Body of pancreas (tissue), 4 donors: Measurements from ENCODE around the gene ACTL8.

Experiments
- POLR2A ChIP-seq, 3 donors: fragments of 450-650 bp; IDR thresholded peaks; one replicate each; pipeline ENCODE4 v1.6.1; 2016; ENCODE audit warnings: antibody characterized with exemption in 3 of 3, mild to moderate bottlenecking in 2 of 3
- TF ChIP-seq, protein P1 (sequence below), 7 experiments: fragments of 450-650 bp in 4 of 7; fragments of 200-600 bp in 3 of 7; sonication (generic) in 3 of 7; IDR thresholded peaks; one replicate each; pipeline ENCODE4 v1.5.1; 2016 to 2019; ENCODE audit warnings: antibody characterized with exemption in 7 of 7

DNA sequence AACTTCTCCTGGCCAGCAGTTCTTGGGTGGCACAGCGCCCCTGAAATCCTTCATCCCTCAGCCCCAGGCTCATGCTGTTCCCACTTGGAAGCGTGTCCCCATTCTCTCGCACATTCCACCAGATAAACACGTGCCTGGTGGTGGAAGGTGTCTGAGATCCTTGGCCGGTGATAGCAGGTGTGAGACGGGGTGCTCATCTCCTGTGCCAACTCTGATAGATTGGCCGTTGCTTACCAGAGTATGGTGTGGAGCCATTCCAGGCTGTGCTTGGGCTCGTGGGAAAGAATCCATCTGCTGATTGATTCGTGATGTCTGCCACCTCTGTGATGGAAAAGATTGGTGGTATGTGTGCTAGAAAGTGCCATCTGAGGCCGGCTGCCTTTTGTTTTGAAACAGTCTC is 22.2 kb downstream of the ACTL8 start:
- TF ChIP-seq, protein P1, sequence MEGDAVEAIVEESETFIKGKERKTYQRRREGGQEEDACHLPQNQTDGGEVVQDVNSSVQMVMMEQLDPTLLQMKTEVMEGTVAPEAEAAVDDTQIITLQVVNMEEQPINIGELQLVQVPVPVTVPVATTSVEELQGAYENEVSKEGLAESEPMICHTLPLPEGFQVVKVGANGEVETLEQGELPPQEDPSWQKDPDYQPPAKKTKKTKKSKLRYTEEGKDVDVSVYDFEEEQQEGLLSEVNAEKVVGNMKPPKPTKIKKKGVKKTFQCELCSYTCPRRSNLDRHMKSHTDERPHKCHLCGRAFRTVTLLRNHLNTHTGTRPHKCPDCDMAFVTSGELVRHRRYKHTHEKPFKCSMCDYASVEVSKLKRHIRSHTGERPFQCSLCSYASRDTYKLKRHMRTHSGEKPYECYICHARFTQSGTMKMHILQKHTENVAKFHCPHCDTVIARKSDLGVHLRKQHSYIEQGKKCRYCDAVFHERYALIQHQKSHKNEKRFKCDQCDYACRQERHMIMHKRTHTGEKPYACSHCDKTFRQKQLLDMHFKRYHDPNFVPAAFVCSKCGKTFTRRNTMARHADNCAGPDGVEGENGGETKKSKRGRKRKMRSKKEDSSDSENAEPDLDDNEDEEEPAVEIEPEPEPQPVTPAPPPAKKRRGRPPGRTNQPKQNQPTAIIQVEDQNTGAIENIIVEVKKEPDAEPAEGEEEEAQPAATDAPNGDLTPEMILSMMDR (IDR thresholded peaks at IDR 0.05): no peak
- no peak for TF ChIP-seq POLR2A (IDR thresholded peaks at IDR 0.05)
